Measurements from ENCODE around the gene CELSR1. TPM values are rescaled to one million over a fixed set of nuclear protein-coding genes. Genes with fewer than 3 reads are reported as not detected.

Gene CELSR1
- total RNA-seq, 1 experiment from 2014 or later, result 19.6 TPM

DNA sequence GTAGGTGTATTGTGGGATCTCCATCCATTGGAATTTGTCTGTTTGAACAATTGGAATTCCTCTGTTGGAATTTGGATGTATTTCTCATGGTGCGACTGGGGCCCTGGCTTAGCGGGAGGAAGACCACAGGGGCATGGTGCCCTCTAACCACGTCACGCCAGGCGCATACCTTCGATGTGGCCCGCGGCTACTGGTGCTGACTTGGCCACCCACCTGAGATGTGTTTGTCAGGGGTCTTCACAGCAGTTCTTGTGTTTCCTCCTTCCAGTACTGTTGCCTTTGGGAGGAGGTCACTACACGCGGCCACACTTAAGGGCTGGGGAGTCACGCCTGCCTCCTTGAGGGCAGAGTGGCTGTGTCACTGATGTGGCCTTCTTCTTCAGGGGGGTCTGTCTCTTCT lies 46.2 kb upstream of the CELSR1 start:
- intact Hi-C loops (cut with micrococcal nuclease), result no loop called here
- DNase-seq (ENCODE audit: low read depth, low spot score) (no peak), ATAC-seq (no peak)
- H4K20me1 ChIP-seq (ENCODE audit: insufficient read depth), result no peaks in the 10 kb centered on the region
- ChIA-PET CTCF (no interaction called here), POLR2A (no interaction called here), RAD21 (ENCODE audit: low non-redundant PET in 1 of 2, low total read pairs in 2 of 2, uncharacterized antibody in 2 of 2, unreplicated experiment in 2 of 2) (no interaction called here)
- no peak overlapping the region for H2AFZ ChIP-seq (ENCODE audit: low read depth, low read length, poor library complexity, severe bottlenecking)
- peaks cover 18% of the 10 kb centered on the region for H3K79me2 ChIP-seq (ENCODE audit: insufficient read depth, low read length)
- H3K4me1 ChIP-seq (ENCODE audit: control insufficient read depth in 1 of 2, insufficient read depth in 2 of 2, low read length in 2 of 2), result peaks cover 8 to 20% of the 10 kb centered on the region in 2 experiments; a peak in 2 of 4 replicates
- H3K27ac ChIP-seq (ENCODE audit: low read depth, low read length), result no peak overlapping the region
- no peak overlapping the region for H3K9ac ChIP-seq (ENCODE audit: low read length)
- no TSS peak for BruUV-seq (replicated peaks)
- no peaks in the 10 kb centered on the region for H3K9me3 ChIP-seq (ENCODE audit: control insufficient read depth in 1 of 2, insufficient read depth in 1 of 2, low read depth in 1 of 2, low read length in 2 of 2)
- H3K9me2 ChIP-seq (ENCODE audit: insufficient read depth), result no peaks in the 10 kb centered on the region
- TF ChIP-seq, protein P1, sequence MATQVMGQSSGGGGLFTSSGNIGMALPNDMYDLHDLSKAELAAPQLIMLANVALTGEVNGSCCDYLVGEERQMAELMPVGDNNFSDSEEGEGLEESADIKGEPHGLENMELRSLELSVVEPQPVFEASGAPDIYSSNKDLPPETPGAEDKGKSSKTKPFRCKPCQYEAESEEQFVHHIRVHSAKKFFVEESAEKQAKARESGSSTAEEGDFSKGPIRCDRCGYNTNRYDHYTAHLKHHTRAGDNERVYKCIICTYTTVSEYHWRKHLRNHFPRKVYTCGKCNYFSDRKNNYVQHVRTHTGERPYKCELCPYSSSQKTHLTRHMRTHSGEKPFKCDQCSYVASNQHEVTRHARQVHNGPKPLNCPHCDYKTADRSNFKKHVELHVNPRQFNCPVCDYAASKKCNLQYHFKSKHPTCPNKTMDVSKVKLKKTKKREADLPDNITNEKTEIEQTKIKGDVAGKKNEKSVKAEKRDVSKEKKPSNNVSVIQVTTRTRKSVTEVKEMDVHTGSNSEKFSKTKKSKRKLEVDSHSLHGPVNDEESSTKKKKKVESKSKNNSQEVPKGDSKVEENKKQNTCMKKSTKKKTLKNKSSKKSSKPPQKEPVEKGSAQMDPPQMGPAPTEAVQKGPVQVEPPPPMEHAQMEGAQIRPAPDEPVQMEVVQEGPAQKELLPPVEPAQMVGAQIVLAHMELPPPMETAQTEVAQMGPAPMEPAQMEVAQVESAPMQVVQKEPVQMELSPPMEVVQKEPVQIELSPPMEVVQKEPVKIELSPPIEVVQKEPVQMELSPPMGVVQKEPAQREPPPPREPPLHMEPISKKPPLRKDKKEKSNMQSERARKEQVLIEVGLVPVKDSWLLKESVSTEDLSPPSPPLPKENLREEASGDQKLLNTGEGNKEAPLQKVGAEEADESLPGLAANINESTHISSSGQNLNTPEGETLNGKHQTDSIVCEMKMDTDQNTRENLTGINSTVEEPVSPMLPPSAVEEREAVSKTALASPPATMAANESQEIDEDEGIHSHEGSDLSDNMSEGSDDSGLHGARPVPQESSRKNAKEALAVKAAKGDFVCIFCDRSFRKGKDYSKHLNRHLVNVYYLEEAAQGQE (IDR thresholded peaks at IDR 0.05; ENCODE audit: low read depth), result no peak
- TF ChIP-seq YY1 (IDR thresholded peaks at IDR 0.05; ENCODE audit: extremely low read depth, insufficient replicate concordance, low read depth, low read length), result no peak
- TF ChIP-seq, protein P2, sequence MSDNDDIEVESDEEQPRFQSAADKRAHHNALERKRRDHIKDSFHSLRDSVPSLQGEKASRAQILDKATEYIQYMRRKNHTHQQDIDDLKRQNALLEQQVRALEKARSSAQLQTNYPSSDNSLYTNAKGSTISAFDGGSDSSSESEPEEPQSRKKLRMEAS (IDR thresholded peaks at IDR 0.05), result no peak
- TF ChIP-seq, protein P3, sequence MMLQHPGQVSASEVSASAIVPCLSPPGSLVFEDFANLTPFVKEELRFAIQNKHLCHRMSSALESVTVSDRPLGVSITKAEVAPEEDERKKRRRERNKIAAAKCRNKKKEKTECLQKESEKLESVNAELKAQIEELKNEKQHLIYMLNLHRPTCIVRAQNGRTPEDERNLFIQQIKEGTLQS (IDR thresholded peaks at IDR 0.05), result no peak
- no peaks in the 10 kb centered on the region for H3K27me3 ChIP-seq (ENCODE audit: insufficient read depth, low read length)
- H3K36me3 ChIP-seq (ENCODE audit: control insufficient read depth in 1 of 2, insufficient read depth in 2 of 2, low read length in 2 of 2), result no peaks in the 10 kb centered on the region
- H3K4me2 ChIP-seq (ENCODE audit: low read length), result no peak overlapping the region
- H3K4me3 ChIP-seq (replicated peaks in 1 of 2; ENCODE audit: low read depth in 1 of 2, low read length in 2 of 2), result no peak overlapping the region
